ENCODE data around the gene TYRO3.
"Not testable (repeated sequence)": the region's sequence is repeated elsewhere in the genome, so short reads cannot be mapped to it uniquely, and the experiment has no call there.

TYRO3 gene

GRCh38 chr15:41591217-41591616 is 32.2 kb downstream of the TYRO3 start:
- not testable (repeated sequence) for H3K27ac ChIP-seq (ENCODE audit: low read length); H3K27me3 ChIP-seq (ENCODE audit: low read depth, low read length); H3K36me3 ChIP-seq (ENCODE audit: control insufficient read depth in 1 of 2, insufficient read depth in 2 of 2, low read length in 2 of 2); H3K4me3 ChIP-seq (ENCODE audit: low read depth in 1 of 2, low read length in 2 of 2); H3K4me1 ChIP-seq (ENCODE audit: control insufficient read depth in 1 of 2, insufficient read depth in 2 of 2, low read length in 2 of 2); H3K9me3 ChIP-seq (ENCODE audit: control insufficient read depth in 1 of 2, low read length in 2 of 2)

DNA sequence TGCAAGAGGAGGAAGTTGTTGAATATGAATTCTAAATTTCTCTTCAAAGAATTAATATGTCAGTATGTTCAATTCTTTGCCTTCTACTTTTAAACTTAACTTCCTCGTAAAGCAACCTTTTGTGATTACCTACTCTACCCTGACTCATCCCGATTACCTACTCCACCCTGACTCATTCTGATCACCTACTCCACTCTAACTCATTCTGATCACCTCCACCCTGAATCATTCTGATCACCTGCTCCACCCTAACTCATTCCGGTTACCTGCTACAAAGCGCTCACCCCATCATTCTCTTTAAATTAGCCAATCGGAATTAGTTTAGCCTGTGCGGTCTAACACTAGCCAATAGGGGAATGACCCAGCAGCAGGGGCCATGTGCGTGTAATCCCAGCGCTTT is 33.7 kb downstream of the TYRO3 start:
- H3K27ac ChIP-seq (ENCODE audit: low read length); H3K4me3 ChIP-seq (ENCODE audit: low read depth in 1 of 2, low read length in 2 of 2); H3K4me1 ChIP-seq (ENCODE audit: control insufficient read depth in 1 of 2, insufficient read depth in 2 of 2, low read length in 2 of 2); H3K9me3 ChIP-seq (ENCODE audit: control insufficient read depth in 1 of 2, low read length in 2 of 2); H3K27me3 ChIP-seq (ENCODE audit: low read depth, low read length); H3K36me3 ChIP-seq (ENCODE audit: control insufficient read depth in 1 of 2, insufficient read depth in 2 of 2, low read length in 2 of 2): not testable (repeated sequence)

- Histone ChIP-seq H3K9me3 (ENCODE audit: control insufficient read depth in 1 of 2, low read length in 2 of 2) (no peaks in the 10 kb centered on the region), H3K4me3 (ENCODE audit: low read depth in 1 of 2, low read length in 2 of 2) (no peak overlapping the region), H3K4me1 (ENCODE audit: control insufficient read depth in 1 of 2, insufficient read depth in 2 of 2, low read length in 2 of 2) (no peaks in the 10 kb centered on the region), H3K36me3 (ENCODE audit: control insufficient read depth in 1 of 2, insufficient read depth in 2 of 2, low read length in 2 of 2) (no peaks in the 10 kb centered on the region), H3K27me3 (ENCODE audit: low read depth, low read length) (no peaks in the 10 kb centered on the region), H3K27ac (ENCODE audit: low read length) (no peak overlapping the region)
Measured at GRCh38 chr15:41594801-41595746, 36.1 kb downstream of the TYRO3 start.

DNA sequence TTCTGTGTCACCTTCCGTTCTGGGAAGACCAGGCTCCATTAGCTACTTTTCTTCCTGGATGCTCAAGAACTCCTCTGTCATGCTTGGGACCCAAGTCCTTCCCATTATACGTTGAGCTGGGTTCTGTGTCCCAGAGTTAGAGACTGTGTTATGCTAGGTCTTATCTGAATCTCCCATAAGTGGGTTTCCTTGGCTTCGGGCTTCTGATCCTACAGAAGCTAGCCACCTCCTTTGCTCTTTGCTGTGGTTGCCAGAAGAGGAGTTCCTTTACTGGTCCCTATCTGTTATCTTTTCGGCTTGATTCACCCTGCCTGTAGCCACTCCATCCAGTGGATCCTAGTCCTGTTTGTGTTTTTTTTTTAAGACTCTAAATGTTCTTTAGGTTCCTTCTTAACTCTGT is 38.0 kb downstream of the TYRO3 start:
- Histone ChIP-seq H3K27ac (ENCODE audit: low read length) (no peak overlapping the region), H3K27me3 (ENCODE audit: low read depth, low read length) (no peaks in the 10 kb centered on the region), H3K4me1 (ENCODE audit: control insufficient read depth in 1 of 2, insufficient read depth in 2 of 2, low read length in 2 of 2) (no peaks in the 10 kb centered on the region), H3K36me3 (ENCODE audit: control insufficient read depth in 1 of 2, insufficient read depth in 2 of 2, low read length in 2 of 2) (no peaks in the 10 kb centered on the region), H3K4me3 (ENCODE audit: low read depth in 1 of 2, low read length in 2 of 2) (no peak overlapping the region), H3K9me3 (ENCODE audit: control insufficient read depth in 1 of 2, low read length in 2 of 2) (no peaks in the 10 kb centered on the region)

- Histone ChIP-seq H3K4me1 (ENCODE audit: control insufficient read depth in 1 of 2, insufficient read depth in 2 of 2, low read length in 2 of 2) (no peaks in the 10 kb centered on the region), H3K27ac (ENCODE audit: low read length) (no peak overlapping the region), H3K36me3 (ENCODE audit: control insufficient read depth in 1 of 2, insufficient read depth in 2 of 2, low read length in 2 of 2) (no peaks in the 10 kb centered on the region), H3K9me3 (ENCODE audit: control insufficient read depth in 1 of 2, low read length in 2 of 2) (no peaks in the 10 kb centered on the region), H3K27me3 (ENCODE audit: low read depth, low read length) (no peaks in the 10 kb centered on the region), H3K4me3 (ENCODE audit: low read depth in 1 of 2, low read length in 2 of 2) (no peak overlapping the region)
Measured at GRCh38 chr15:41597787-41598186, 38.8 kb downstream of the TYRO3 start.

DNA sequence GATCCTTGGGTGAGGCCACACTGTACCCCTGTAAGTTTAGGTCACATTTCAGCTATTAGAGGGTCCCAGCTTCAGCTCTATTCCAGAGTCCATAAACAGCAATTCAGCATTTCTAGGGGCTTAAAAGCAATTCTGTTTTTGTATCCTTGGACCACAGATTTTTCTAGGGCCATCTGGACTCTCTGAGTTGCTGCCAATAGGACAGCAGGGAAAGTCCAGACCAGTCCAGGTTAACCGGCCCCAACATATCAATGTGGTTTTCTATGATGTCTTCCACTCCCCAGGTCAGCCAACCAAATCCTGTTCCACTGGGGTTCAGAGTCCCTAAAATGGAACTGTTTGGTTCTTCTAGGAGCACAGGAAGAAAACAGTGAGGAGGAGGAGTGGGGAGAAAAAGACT is 40.0 kb downstream of the TYRO3 start:
- Histone ChIP-seq H3K36me3 (ENCODE audit: control insufficient read depth in 1 of 2, insufficient read depth in 2 of 2, low read length in 2 of 2) (no peaks in the 10 kb centered on the region), H3K27me3 (ENCODE audit: low read depth, low read length) (no peaks in the 10 kb centered on the region), H3K27ac (ENCODE audit: low read length) (no peak overlapping the region), H3K9me3 (ENCODE audit: control insufficient read depth in 1 of 2, low read length in 2 of 2) (no peaks in the 10 kb centered on the region), H3K4me1 (ENCODE audit: control insufficient read depth in 1 of 2, insufficient read depth in 2 of 2, low read length in 2 of 2) (peaks cover 0 to 6% of the 10 kb centered on the region in 2 donors), H3K4me3 (ENCODE audit: low read depth in 1 of 2, low read length in 2 of 2) (no peak overlapping the region)

GRCh38 chr15:41603411-41603935 is 44.5 kb downstream of the TYRO3 start:
- Histone ChIP-seq H3K27ac (ENCODE audit: low read length) (no peak overlapping the region), H3K36me3 (ENCODE audit: control insufficient read depth in 1 of 2, insufficient read depth in 2 of 2, low read length in 2 of 2) (no peaks in the 10 kb centered on the region), H3K4me3 (ENCODE audit: low read depth in 1 of 2, low read length in 2 of 2) (peak overlapping the region; percentile 26 to 53), H3K9me3 (ENCODE audit: control insufficient read depth in 1 of 2, low read length in 2 of 2) (no peaks in the 10 kb centered on the region), H3K27me3 (ENCODE audit: low read depth, low read length) (no peaks in the 10 kb centered on the region), H3K4me1 (ENCODE audit: control insufficient read depth in 1 of 2, insufficient read depth in 2 of 2, low read length in 2 of 2) (peaks cover 0 to 12% of the 10 kb centered on the region in 2 donors)

GRCh38 chr15:41603941-41604911 is 45.2 kb downstream of the TYRO3 start:
- Histone ChIP-seq H3K27me3 (ENCODE audit: low read depth, low read length) (no peaks in the 10 kb centered on the region), H3K4me3 (ENCODE audit: low read depth in 1 of 2, low read length in 2 of 2) (peak overlapping the region; percentile 26 to 53), H3K4me1 (ENCODE audit: control insufficient read depth in 1 of 2, insufficient read depth in 2 of 2, low read length in 2 of 2) (peaks cover 0 to 12% of the 10 kb centered on the region in 2 donors), H3K36me3 (ENCODE audit: control insufficient read depth in 1 of 2, insufficient read depth in 2 of 2, low read length in 2 of 2) (no peaks in the 10 kb centered on the region), H3K27ac (ENCODE audit: low read length) (peak overlapping the region; percentile 16), H3K9me3 (ENCODE audit: control insufficient read depth in 1 of 2, low read length in 2 of 2) (no peaks in the 10 kb centered on the region)

DNA sequence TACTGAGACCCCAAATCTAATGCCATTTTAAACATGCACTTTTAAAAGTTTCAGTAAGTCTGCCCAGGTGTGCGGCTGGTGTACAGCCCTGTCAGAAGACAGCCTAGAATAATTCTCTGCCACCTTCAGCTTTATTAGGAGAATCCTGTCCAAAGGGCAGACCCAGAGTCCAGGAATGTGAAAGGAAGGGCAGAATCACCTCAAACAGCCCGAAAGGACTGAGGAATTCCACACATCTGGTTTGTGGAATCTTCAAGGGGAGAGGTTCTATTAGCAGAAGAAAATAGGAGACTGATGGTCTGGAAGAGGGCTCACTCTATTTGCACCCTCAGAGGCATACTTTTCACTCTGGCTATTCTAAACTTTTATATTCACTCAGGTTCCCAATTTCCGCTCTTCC is 46.6 kb downstream of the TYRO3 start:
- H3K27me3 ChIP-seq (ENCODE audit: low read depth, low read length): no peaks in the 10 kb centered on the region
- H3K9me3 ChIP-seq (ENCODE audit: control insufficient read depth in 1 of 2, low read length in 2 of 2): no peaks in the 10 kb centered on the region
- H3K4me1 ChIP-seq (ENCODE audit: control insufficient read depth in 1 of 2, insufficient read depth in 2 of 2, low read length in 2 of 2): peaks cover 0 to 12% of the 10 kb centered on the region in 2 donors
- no peak overlapping the region for H3K4me3 ChIP-seq (ENCODE audit: low read depth in 1 of 2, low read length in 2 of 2)
- no peaks in the 10 kb centered on the region for H3K36me3 ChIP-seq (ENCODE audit: control insufficient read depth in 1 of 2, insufficient read depth in 2 of 2, low read length in 2 of 2)
- H3K27ac ChIP-seq (ENCODE audit: low read length): no peak overlapping the region

- Histone ChIP-seq H3K4me1 (ENCODE audit: control insufficient read depth in 1 of 2, insufficient read depth in 2 of 2, low read length in 2 of 2) (peaks cover 0 to 12% of the 10 kb centered on the region in 2 donors), H3K9me3 (ENCODE audit: control insufficient read depth in 1 of 2, low read length in 2 of 2) (no peaks in the 10 kb centered on the region), H3K4me3 (ENCODE audit: low read depth in 1 of 2, low read length in 2 of 2) (no peak overlapping the region), H3K27me3 (ENCODE audit: low read depth, low read length) (no peaks in the 10 kb centered on the region), H3K27ac (ENCODE audit: low read length) (no peak overlapping the region), H3K36me3 (ENCODE audit: control insufficient read depth in 1 of 2, insufficient read depth in 2 of 2, low read length in 2 of 2) (no peaks in the 10 kb centered on the region)
Measured at GRCh38 chr15:41606997-41607396, 48.0 kb downstream of the TYRO3 start.

GRCh38 chr15:41609123-41609522 is 50.1 kb downstream of the TYRO3 start:
- no peak overlapping the region for H3K4me3 ChIP-seq (ENCODE audit: low read depth in 1 of 2, low read length in 2 of 2)
- H3K4me1 ChIP-seq (ENCODE audit: control insufficient read depth in 1 of 2, insufficient read depth in 2 of 2, low read length in 2 of 2): peaks cover 0 to 5% of the 10 kb centered on the region in 2 donors
- no peaks in the 10 kb centered on the region for H3K27me3 ChIP-seq (ENCODE audit: low read depth, low read length)
- H3K27ac ChIP-seq (ENCODE audit: low read length): no peak overlapping the region
- no peaks in the 10 kb centered on the region for H3K9me3 ChIP-seq (ENCODE audit: control insufficient read depth in 1 of 2, low read length in 2 of 2)
- no peaks in the 10 kb centered on the region for H3K36me3 ChIP-seq (ENCODE audit: control insufficient read depth in 1 of 2, insufficient read depth in 2 of 2, low read length in 2 of 2)
